WTC11 (cell line): ENCODE measurements around the gene LAMA1. TPM values are rescaled to one million over a fixed set of nuclear protein-coding genes. Genes with fewer than 3 reads are reported as not detected.

Experiments
- ATAC-seq: fragments of 200-7000 bp; cut with Tn5 transposase; 2 replicates; pipeline ENCODE4 v1.10.0; 2021; ENCODE audit warnings: mild to moderate bottlenecking, moderate library complexity
- CTCF ChIA-PET: fragments of 300-600 bp; sonication (Branson Sonifier 250); formaldehyde crosslinking; loops from one replicate; lab custom pipeline; 2021; ENCODE audit warnings: antibody characterized with exemption; lab: Charles Lee
- POLR2A ChIA-PET: fragments of 350-600 bp; sonication (Branson Sonifier 250); formaldehyde crosslinking; loops from one replicate; lab custom pipeline; 2021; ENCODE audit warnings: antibody characterized with exemption; lab: Charles Lee
- DNase-seq: peaks from one replicate; pipeline ENCODE4 v3.0.0; 2021; ENCODE audit warnings: low spot score
- H3K27ac Mint-ChIP-seq: 2 replicates; pipeline ENCODE4 v1.8.0; 2021; ENCODE audit warnings: mixed read lengths
- H3K27me3 Mint-ChIP-seq: 2 replicates; pipeline ENCODE4 v1.8.0; 2021; ENCODE audit warnings: low read depth, mild to moderate bottlenecking, moderate library complexity, mixed read lengths
- H3K36me3 Mint-ChIP-seq: 2 replicates; pipeline ENCODE4 v1.8.0; 2021; ENCODE audit warnings: mixed read lengths
- H3K4me1 Mint-ChIP-seq: 2 replicates; pipeline ENCODE4 v1.8.0; 2022; ENCODE audit warnings: mixed read lengths
- H3K4me3 Mint-ChIP-seq: 2 replicates; pipeline ENCODE4 v1.8.0; 2021; ENCODE audit warnings: mild to moderate bottlenecking, moderate library complexity, mixed read lengths
- H3K9me3 Mint-ChIP-seq: 2 replicates; pipeline ENCODE4 v1.8.0; 2021; ENCODE audit warnings: mixed read lengths
- AFF4 ChIP-seq: sonication (generic); formaldehyde crosslinking; IDR thresholded peaks from 2 replicates; pipeline ENCODE4 v1.8.1; 2023; ENCODE audit warnings: mild to moderate bottlenecking, missing genetic modification reagents, borderline replicate concordance
- EMX1 ChIP-seq: fragments of 250-450 bp; sonication (Bioruptor Pico); IDR thresholded peaks from 2 replicates; pipeline ENCODE4 v1.8.0; 2021; ENCODE audit warnings: mild to moderate bottlenecking
- IRF2 ChIP-seq: sonication (generic); formaldehyde crosslinking; IDR thresholded peaks from 2 replicates; pipeline ENCODE4 v1.8.0; 2022; ENCODE audit warnings: low read depth, missing genetic modification reagents, borderline replicate concordance
- NFE2L1 ChIP-seq: sonication (generic); formaldehyde crosslinking; IDR thresholded peaks from 2 replicates; pipeline ENCODE4 v1.8.1; 2023; ENCODE audit warnings: missing genetic modification reagents
- RELA ChIP-seq: sonication (generic); formaldehyde crosslinking; IDR thresholded peaks from 2 replicates; pipeline ENCODE4 v1.8.1; 2022; ENCODE audit warnings: missing genetic modification reagents, mild to moderate bottlenecking, borderline replicate concordance
- RORB ChIP-seq: fragments of 250-450 bp; sonication (Bioruptor Pico); IDR thresholded peaks from 2 replicates; pipeline ENCODE4 v1.9.0; 2021; ENCODE audit warnings: mild to moderate bottlenecking
- SMAD3 ChIP-seq: sonication (generic); formaldehyde crosslinking; IDR thresholded peaks from 2 replicates; pipeline ENCODE4 v1.8.0; 2022; ENCODE audit warnings: missing genetic modification reagents, mild to moderate bottlenecking, borderline replicate concordance
- TEAD1 ChIP-seq: sonication (generic); formaldehyde crosslinking; IDR thresholded peaks from 2 replicates; pipeline ENCODE4 v1.8.0; 2022; ENCODE audit warnings: mild to moderate bottlenecking, missing genetic modification reagents
- TP53 ChIP-seq: sonication (generic); formaldehyde crosslinking; IDR thresholded peaks from 2 replicates; pipeline ENCODE4 v1.8.1; 2023; ENCODE audit warnings: mild to moderate bottlenecking, missing genetic modification reagents
- USF1 ChIP-seq: sonication (generic); formaldehyde crosslinking; IDR thresholded peaks from 2 replicates; pipeline ENCODE4 v1.8.0; 2022; ENCODE audit warnings: mild to moderate bottlenecking, missing genetic modification reagents
- USF2 ChIP-seq: sonication (generic); formaldehyde crosslinking; IDR thresholded peaks from 2 replicates; pipeline ENCODE4 v1.8.1; 2023; ENCODE audit warnings: mild to moderate bottlenecking, missing genetic modification reagents, moderate library complexity
- ZBTB21 ChIP-seq: sonication (generic); formaldehyde crosslinking; IDR thresholded peaks from 2 replicates; pipeline ENCODE4 v1.8.1; 2023; ENCODE audit warnings: mild to moderate bottlenecking, missing genetic modification reagents, borderline replicate concordance
- ZNF138 ChIP-seq: sonication (generic); formaldehyde crosslinking; conservative IDR thresholded peaks from 2 replicates; pipeline ENCODE4 v1.8.1; 2022; ENCODE audit warnings: mild to moderate bottlenecking, moderate library complexity, missing genetic modification reagents
- ZNF423 ChIP-seq: fragments of 250-450 bp; sonication (Bioruptor Pico); IDR thresholded peaks from 2 replicates; pipeline ENCODE4 v2.1.2; 2022; ENCODE audit warnings: mild to moderate bottlenecking, moderate library complexity
- total RNA-seq: library from RNA; stranded (reverse); gene quantifications from 3 replicates; pipeline ENCODE4 v1.2.3, GENCODE V29; 2021
- TF ChIP-seq, protein P1 (sequence below): sonication (generic); formaldehyde crosslinking; IDR thresholded peaks from 2 replicates; pipeline ENCODE4 v1.8.0; 2023; ENCODE audit warnings: missing genetic modification reagents, mild to moderate bottlenecking, borderline replicate concordance
- TF ChIP-seq, protein P2 (sequence below): fragments of 250-450 bp; sonication (Bioruptor Pico); conservative IDR thresholded peaks from 2 replicates; pipeline ENCODE4 v1.9.0; 2021; ENCODE audit warnings: mild to moderate bottlenecking

LAMA1 gene
- total RNA-seq, 1 experiment from 2014 or later: 50.7 TPM

GRCh38 chr18:7017013-7017412, 100.6 kb downstream of the LAMA1 start:
- H3K27me3 Mint-ChIP-seq: no peaks in the 10 kb centered on the region
- DNase-seq (no peak), ATAC-seq (no peak)
- POLR2A ChIA-PET: no interaction called here
- 0 out of 2 replicates have a peak, but pooled peaks cover 4% of the 10 kb centered on the region for H3K4me1 Mint-ChIP-seq
- TF ChIP-seq SMAD3: no peak
- TF ChIP-seq, protein P1, sequence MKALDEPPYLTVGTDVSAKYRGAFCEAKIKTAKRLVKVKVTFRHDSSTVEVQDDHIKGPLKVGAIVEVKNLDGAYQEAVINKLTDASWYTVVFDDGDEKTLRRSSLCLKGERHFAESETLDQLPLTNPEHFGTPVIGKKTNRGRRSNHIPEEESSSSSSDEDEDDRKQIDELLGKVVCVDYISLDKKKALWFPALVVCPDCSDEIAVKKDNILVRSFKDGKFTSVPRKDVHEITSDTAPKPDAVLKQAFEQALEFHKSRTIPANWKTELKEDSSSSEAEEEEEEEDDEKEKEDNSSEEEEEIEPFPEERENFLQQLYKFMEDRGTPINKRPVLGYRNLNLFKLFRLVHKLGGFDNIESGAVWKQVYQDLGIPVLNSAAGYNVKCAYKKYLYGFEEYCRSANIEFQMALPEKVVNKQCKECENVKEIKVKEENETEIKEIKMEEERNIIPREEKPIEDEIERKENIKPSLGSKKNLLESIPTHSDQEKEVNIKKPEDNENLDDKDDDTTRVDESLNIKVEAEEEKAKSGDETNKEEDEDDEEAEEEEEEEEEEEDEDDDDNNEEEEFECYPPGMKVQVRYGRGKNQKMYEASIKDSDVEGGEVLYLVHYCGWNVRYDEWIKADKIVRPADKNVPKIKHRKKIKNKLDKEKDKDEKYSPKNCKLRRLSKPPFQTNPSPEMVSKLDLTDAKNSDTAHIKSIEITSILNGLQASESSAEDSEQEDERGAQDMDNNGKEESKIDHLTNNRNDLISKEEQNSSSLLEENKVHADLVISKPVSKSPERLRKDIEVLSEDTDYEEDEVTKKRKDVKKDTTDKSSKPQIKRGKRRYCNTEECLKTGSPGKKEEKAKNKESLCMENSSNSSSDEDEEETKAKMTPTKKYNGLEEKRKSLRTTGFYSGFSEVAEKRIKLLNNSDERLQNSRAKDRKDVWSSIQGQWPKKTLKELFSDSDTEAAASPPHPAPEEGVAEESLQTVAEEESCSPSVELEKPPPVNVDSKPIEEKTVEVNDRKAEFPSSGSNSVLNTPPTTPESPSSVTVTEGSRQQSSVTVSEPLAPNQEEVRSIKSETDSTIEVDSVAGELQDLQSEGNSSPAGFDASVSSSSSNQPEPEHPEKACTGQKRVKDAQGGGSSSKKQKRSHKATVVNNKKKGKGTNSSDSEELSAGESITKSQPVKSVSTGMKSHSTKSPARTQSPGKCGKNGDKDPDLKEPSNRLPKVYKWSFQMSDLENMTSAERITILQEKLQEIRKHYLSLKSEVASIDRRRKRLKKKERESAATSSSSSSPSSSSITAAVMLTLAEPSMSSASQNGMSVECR (CRISPR knock-in tag): no peak
- TF ChIP-seq ZNF423 (CRISPR knock-in tag): no peak
- TF ChIP-seq EMX1 (CRISPR knock-in tag): no peak
- no peak for TF ChIP-seq ZBTB21
- no peak for TF ChIP-seq RELA (CRISPR knock-in tag)
- no peak for TF ChIP-seq USF1 (CRISPR knock-in tag)
- no peak for TF ChIP-seq IRF2 (CRISPR knock-in tag)
- no peak for TF ChIP-seq RORB (CRISPR knock-in tag)
- TF ChIP-seq, protein P2, sequence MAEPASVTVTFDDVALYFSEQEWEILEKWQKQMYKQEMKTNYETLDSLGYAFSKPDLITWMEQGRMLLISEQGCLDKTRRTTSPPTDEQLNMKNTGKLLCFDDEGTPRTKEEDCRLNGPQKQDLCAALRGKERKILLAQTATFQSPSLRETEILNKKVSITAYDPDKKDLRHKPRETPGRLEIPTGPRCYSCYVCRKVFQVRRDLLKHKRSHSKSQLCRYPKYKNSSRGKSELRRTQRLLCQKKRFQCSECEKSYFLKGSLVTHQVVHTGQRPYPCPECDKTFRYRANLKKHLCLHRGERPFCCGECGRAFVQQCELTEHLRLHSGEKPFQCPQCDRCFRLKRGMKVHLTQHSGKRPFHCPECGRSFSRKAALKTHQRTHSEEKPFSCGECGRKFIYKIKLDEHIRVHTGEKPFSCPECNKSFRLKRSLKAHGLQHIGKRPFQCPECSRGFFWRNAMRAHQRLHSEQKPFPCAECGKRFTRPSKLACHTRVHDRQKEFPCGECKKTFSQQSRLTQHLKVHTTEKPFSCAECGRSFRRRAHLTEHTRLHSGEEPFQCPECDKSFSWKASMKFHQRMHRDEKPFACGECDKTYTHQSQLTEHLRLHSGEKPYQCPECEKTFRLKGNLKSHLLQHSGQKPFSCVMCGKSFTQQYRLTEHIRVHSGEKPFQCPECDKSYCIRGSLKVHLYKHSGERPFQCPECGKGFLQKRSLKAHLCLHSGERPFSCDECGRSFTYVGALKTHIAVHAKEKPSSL (CRISPR knock-in tag): no peak
- TF ChIP-seq TEAD1 (CRISPR knock-in tag): no peak
- no peak for TF ChIP-seq ZNF138 (CRISPR knock-in tag)
- TF ChIP-seq NFE2L1 (CRISPR knock-in tag): no peak
- no peak for TF ChIP-seq TP53
- TF ChIP-seq USF2 (CRISPR knock-in tag): no peak
- no peak for TF ChIP-seq AFF4 (CRISPR knock-in tag)
- H3K27ac Mint-ChIP-seq: no peak overlapping the region
- peaks cover 32% of the 10 kb centered on the region for H3K36me3 Mint-ChIP-seq
- no peak overlapping the region for H3K4me3 Mint-ChIP-seq
- CTCF ChIA-PET: interaction anchor here (1.9 kb wide), 1 partner anchor 160 kb away, joined by 5 read pairs; no protein-coding TSS in a partner anchor
- H3K9me3 Mint-ChIP-seq: no peaks in the 10 kb centered on the region
